GM18907 (cell line): ENCODE results near the gene HOXA6.

Experiments
- ATAC-seq: cut with Tn5 transposase; IDR thresholded peaks from one replicate; pipeline ENCODE4 v1.9.1; 2021; ENCODE audit warnings: mild to moderate bottlenecking, moderate library complexity; ENCODE audit not compliant: unreplicated experiment

The HOXA6 gene

GRCh38 chr7:27101957-27102580, 45.5 kb downstream of the HOXA6 start:
- no peak for ATAC-seq

- no peak for ATAC-seq
Measured at GRCh38 chr7:27101171-27101956, 46.2 kb downstream of the HOXA6 start.

GRCh38 chr7:27100694-27101170, 46.8 kb downstream of the HOXA6 start:
- no peak for ATAC-seq

GRCh38 chr7:27099453-27100370, 47.9 kb downstream of the HOXA6 start:
- no peak for ATAC-seq

GRCh38 chr7:27098578-27099451, 48.8 kb downstream of the HOXA6 start:
- no peak for ATAC-seq

- no peak for ATAC-seq
Measured at GRCh38 chr7:27097686-27098577, 49.6 kb downstream of the HOXA6 start.

GRCh38 chr7:27096768-27097514, 50.6 kb downstream of the HOXA6 start:
- ATAC-seq: no peak

- ATAC-seq: peak; percentile 87
Measured at GRCh38 chr7:27095897-27096767, 51.4 kb downstream of the HOXA6 start, which contains the start of gene HOXA1. Gene HOXA1, minus strand, starts transcription at chr7:27096000. Its CDS starts 88 bp downstream, at chr7:27095912.
